CD4-positive, alpha-beta T cell treated with Interleukin-21 for 1 hour (primary cell): ENCODE results near the gene PTAR1.
"Not testable (repeated sequence)": the region's sequence is repeated elsewhere in the genome, so short reads cannot be mapped to it uniquely, and the experiment has no call there.

ENCODE experiments used
- DNase-seq: peaks from one replicate; pipeline ENCODE4 v3.0.0-alpha.2; 2020

The PTAR1 gene, protein sequence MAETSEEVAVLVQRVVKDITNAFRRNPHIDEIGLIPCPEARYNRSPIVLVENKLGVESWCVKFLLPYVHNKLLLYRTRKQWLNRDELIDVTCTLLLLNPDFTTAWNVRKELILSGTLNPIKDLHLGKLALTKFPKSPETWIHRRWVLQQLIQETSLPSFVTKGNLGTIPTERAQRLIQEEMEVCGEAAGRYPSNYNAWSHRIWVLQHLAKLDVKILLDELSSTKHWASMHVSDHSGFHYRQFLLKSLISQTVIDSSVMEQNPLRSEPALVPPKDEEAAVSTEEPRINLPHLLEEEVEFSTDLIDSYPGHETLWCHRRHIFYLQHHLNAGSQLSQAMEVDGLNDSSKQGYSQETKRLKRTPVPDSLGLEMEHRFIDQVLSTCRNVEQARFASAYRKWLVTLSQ

DNA sequence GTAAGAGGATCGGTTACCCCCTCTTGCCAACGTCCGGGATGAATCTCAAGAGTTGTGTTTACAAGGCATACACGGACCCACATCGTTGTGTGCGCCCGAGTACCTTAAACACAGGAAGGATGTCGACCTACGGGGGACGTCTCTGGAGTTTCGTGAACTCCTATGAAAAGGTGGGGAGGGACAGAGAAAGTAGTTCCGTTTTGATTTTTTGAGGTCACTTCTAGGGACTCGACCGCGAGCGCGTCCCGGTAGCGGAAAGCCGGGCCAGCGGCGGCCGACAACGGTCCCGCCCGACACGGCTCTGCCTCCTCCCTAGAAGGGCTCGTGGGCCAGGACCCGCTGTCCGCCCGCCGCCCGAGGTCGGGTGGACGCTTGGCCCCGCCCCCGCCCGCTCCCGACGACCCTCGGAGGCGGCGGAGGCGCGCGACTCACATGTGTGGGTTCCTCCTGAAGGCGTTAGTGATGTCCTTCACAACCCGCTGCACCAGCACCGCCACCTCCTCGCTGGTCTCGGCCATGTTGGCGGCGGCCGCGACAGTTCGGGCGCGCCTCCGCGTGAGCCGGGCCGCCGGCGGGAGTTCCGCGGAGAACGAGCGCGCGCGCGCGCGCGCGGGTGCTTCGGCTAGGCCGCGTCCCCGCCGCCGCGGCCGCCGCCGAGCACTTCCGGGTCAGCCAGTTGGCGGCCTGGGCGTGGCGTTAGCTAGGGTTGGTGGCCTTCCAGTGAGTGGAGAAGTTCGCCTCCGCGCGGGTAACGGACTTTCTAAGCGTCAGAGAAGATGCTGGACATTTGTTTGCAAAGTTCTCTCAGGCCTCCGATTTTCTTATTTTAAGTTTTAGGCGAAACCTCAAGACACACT, at the start of gene PTAR1:
Gene PTAR1 (minus strand): TSS at position 591 of the 857 bp plus-strand sequence. CDS start 73 bp downstream, at position 518.
- peak; percentile 90 for DNase-seq

GRCh38 chr9:69809304-69809863, 49.6 kb upstream of the PTAR1 start:
- DNase-seq: peak; percentile 36

- no peak for DNase-seq
Measured at GRCh38 chr9:69806627-69807026, 46.8 kb upstream of the PTAR1 start.

DNA sequence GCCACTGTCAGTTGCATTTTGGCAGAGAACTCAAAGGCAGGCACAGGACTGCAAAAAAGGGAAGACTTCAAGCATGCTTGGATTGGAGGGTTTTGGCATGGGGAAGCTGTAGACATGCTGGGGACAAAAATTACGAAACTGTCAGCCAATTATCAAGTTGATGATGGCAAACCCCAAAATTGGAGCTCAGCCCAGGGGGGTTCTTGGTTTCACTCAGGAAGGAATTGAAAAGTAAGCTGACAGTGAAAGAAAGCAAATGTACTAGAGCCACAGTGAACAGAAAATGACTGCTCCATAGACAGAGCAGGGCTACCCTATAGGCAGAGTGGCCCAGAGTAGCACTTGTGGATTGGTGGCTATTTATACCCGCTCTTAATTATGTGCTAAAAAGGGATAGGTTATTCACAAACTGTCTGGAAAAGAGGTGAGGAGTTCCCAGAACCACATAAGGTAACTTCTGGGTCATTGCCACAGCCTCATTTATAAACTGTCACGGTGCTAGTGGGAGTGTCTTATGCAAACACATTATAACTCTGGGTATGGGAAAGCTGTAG, 46.2 kb upstream of the PTAR1 start:
- DNase-seq: no peak

DNA sequence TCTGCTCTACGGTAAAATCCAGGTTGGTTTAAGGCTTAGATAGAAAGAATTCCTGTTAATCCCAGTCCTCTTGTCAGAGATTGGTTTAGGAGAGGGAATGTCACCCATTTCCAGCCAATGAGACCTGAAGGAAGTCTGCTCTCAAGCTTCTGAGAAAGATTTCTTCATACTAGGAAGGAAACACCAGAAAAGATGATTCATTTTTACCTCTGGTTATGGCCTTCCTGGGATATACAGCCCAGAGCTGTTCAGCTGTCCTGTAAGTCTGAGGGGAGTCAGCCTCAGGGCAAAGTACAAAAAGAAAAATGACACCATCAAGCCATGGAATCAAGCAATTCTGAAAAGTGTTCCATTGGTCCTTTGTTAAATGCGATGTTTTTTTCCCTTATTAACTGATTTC, 42.2 kb upstream of the PTAR1 start:
- DNase-seq: no peak

DNA sequence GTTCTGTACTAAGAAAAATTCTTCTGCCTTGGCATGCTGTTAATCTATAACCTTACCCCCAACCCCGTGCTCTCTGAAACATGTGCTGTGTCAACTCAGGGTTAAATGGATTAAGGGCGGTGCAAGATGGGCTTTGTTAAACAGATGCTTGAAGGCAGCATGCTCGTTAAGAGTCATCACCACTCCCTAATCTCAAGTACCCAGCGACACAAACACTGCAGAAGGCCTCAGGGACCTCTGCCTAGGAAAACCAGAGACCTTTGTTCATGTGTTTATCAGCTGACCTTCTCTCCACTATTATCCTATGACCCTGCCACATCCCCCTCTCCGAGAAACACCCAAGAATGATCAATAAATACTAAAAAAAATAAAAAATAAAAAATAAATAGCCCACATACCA, 40.2 kb upstream of the PTAR1 start:
- not testable (repeated sequence) for DNase-seq

- not testable (repeated sequence) for DNase-seq
Measured at GRCh38 chr9:69799521-69799920, 39.7 kb upstream of the PTAR1 start.

- DNase-seq: no peak
Measured at GRCh38 chr9:69798744-69799143, 38.9 kb upstream of the PTAR1 start.

GRCh38 chr9:69797675-69798074, 37.9 kb upstream of the PTAR1 start:
- DNase-seq: no peak

GRCh38 chr9:69794356-69794755, 34.5 kb upstream of the PTAR1 start:
- DNase-seq: no peak

GRCh38 chr9:69785757-69786156, 25.9 kb upstream of the PTAR1 start:
- no peak for DNase-seq

GRCh38 chr9:69773258-69773657, 13.4 kb upstream of the PTAR1 start:
- no peak for DNase-seq

DNA sequence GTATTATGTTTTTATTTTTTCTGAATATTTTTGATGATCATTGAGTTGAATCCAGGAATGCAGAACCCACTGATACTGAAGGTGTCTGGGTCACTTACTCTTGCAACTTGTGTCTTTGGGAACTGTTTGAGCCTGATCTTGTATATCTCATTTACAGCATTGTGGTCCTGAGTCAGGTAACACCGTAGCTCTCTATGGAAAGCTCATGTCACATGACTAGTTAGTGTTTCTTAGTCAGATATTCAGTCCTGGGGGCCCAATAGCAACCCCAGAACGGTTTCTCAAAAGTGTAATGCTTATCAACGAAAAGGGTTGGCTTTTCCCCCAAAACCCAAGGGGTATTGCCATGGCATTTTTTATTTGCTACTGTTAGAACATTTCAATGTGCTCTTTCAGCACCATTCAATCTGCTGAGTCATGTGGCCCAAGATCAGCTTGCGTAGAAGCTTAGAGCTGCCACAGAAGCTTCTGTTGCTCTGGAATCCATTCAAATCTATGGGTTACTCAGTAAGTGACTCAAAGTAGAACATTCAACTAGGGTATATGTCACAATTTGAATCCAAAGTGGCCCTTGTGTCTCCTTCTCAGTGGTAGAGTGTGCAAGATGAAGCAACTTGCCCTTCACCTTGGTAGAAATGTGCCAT, 12.1 kb upstream of the PTAR1 start:
- DNase-seq: no peak

- DNase-seq: no peak
Measured at GRCh38 chr9:69768716-69769115, 8.9 kb upstream of the PTAR1 start.

DNA sequence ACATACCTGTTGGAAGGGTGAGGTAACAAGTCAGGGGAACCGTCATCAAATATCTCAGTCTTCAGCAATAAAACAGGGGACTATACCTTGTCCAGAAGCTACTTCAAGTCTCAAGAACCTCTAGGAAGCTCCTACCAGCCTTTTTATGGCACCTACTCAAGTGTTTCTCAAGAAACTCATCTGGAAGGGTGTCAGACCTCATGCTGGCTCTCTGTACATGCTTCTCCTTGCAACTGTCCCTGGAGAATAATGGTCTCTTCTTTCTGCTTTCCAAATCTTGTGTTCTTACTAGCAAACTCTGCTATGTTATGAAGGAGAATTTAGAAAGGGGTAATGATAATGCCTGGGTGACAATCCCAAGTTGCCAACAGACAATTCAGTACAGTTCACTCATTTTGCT, 8.3 kb upstream of the PTAR1 start:
- DNase-seq: no peak

GRCh38 chr9:69763862-69764261, 4.1 kb upstream of the PTAR1 start:
- DNase-seq: not testable (repeated sequence)

DNA sequence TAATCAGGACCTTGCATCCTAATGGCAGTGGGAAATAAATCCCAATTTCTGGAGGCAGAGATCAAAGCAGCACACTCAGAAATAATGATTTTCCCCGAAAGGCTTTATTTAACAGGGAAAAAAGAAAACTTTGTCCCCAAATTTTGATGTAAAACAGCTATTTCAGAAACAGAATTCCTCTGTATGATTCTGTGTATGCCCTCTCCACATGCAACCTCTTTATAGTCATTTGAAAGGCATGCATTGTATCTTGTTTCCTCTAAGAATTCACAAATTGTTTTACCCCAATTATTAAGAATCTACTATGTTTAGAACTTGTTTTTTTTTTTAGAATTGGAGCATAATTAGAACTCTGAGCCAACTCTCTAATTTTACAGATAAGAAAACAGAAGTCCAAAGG, 2.7 kb upstream of the PTAR1 start:
- no peak for DNase-seq

- no peak for DNase-seq
Measured at GRCh38 chr9:69760278-69760610, 433 bp upstream of the PTAR1 start.

DNA sequence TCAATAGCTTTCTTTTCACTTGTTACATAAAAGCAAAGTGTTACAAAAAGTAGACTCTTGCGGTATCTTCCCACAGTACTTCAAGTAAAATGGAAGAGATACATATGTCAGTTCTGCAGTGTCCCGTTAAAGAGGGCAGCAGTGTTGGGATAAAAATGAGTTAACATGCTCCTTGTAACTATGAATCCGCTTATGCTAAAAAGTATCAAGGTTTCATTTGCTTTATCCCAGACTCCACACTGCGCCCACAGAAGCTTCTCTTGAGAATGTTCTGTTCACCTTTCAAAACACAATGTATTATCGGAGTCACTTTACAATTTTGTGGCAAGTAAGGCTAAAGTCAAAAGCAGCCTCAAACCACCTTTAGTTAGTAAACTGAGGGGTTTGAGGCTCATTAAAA, 790 bp downstream of the PTAR1 start:
- no peak for DNase-seq

GRCh38 chr9:69757996-69758675, 1.7 kb downstream of the PTAR1 start:
- no peak for DNase-seq

GRCh38 chr9:69755205-69755604, 4.6 kb downstream of the PTAR1 start:
- no peak for DNase-seq

DNA sequence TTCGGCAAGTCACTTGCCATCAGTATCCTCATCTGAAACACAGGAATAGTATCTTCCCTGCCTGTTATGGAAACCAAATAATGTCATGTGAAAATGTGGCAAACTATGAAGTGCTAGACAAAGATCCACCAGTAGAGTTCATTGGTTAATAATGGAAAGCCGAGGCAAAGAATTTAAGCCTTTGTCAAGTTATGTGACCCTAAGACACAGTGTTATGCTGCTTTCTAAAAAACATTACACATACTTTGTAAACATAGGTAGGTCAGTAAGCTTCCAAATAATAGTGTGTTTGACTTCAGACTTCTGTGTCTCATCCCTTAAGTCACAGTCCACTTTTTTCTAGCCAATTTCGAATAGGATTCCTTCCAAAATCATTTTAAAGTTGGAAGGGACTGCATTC, 6.0 kb downstream of the PTAR1 start:
- no peak for DNase-seq
